Measurements from ENCODE around the gene LUC7L. TPM values are rescaled to one million over a fixed set of nuclear protein-coding genes. Genes with fewer than 3 reads are reported as not detected.
A peak's percentile ranks its signal among the peaks of the same experiment; 100 is the strongest.
"Not testable (repeated sequence)": the region's sequence is repeated elsewhere in the genome, so short reads cannot be mapped to it uniquely, and the experiment has no call there.

LUC7L gene
- polyA plus RNA-seq, 1 donor, result 168 TPM

DNA sequence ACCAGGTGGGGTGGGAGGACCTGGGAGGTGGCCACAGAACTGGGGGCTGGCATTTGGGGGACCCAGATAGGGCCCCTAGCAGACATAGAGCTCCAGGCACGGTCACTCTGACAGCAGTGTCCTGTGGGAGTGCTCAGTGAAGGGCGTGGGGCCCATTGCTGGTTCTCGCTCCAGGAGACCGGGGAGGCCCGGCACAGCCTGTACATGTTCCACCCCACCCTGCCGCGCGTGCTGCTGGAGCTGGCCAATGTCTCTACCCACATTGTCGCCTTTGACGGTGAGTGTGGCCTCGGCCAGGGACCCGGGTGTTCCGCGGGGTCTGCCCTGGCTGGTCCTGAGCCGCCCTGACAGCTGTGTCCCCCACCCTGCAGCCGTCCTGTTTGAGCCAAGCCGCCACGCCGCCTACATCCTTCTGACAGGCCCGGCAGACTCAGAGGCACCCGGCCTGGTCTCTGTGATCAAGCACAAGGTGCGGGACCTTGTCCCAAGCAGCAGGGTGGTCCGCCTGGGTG is 35.2 kb upstream of the LUC7L start:
- no peak for DNase-seq

DNA sequence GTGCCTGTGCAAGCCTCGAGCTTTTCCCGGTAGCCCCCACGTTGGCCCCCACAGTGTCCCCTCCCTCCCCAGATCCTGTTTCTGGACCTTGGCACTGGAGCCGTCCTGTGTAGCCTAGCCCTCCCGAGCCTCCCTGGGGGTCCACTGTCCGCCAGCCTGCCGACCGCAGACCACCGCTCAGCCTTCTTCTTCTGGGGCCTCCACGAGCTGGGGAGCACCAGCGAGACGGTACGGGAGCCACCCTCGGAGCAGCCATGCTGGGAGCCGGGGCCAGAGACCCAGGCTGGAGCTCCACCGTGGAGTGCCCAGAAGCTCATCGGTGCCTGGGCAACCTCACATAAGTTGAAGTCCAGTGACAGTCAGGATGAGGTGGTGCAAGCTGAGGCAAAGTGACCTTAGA is 34.7 kb upstream of the LUC7L start:
- no peak for DNase-seq

DNA sequence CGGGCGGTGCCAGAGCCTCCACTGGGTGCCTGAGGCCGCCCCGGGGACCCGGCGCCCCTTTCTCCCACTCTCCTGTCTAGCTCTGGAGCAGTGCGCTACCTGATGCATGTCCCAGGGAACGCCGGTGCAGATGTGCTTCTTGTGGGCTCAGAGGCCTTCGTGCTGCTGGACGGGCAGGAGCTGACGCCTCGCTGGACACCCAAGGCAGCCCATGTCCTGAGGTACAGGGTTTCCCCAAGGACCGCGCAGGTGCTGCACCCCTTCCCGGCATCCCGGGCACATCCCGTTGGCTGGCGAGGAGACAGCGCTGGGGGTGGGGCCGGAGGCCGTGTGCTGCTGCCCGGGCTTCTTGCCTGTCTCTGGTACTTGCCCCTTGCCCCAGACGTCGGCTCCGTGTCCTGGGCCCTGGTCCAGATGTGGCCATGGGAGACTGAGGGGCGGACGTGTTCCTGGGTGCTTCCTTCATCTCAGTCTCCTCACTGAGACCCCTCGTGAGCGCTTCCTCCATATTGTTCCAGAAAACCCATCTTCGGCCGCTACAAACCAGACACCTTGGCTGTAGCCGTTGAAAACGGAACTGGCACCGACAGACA is 34.0 kb upstream of the LUC7L start:
- DNase-seq, result no peak

DNA sequence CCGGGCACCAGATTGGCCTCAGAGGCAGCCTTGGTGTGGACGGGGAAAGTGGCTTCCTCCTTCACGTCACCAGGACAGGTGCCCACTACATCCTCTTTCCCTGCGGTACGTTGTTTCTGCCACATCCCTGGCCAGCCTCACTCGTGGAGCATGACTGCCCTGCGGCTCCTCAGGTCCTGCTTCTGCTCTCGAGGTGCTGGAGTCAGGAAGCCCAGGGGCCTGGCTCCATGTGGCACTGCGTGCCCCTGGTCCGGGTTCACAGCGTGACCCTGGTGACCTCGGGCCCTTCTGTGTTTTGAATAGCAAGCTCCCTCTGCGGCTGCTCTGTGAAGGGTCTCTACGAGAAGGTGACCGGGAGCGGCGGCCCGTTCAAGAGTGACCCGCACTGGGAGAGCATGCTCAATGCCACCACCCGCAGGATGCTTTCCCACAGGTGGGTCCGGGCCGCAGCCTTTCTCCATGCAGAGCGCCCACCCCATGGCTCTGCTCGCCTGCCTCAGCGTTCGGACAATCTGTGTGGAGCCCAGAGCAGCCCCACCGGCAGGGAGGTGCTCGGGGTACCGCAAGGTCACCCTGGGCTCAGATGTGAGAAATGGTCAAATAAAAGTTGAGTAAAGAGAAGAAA is 33.0 kb upstream of the LUC7L start:
- DNase-seq, result no peak

DNA sequence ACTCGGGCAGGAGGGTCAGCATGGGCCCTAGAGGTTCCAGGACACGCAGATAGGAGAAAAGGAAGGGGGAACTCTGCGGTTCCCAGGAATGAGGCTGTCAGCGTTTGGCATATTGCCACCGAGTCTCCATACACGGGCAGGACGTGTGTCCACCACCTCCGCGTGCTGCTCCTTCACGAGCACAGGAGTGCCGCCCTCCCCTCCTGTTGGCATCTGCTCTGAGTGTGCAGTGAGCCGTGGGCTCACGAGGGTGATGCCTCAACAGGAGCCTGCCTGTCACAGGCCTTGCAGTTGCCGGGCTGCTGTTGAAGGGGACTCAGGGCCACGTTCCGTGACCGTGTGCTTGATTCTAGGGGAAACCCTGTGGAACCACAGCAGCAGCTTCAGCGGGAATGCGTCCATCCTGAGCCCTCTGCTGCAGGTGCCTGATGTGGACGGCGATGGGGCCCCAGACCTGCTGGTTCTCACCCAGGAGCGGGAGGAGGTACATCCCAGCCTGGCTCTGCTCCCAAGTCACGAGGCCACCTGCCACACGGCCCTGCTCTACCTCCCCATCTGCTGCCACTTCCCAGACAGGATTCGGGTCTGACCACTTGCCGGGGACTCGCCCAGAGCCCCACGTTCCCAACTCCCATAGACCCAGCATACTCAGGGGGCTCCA is 31.9 kb upstream of the LUC7L start:
- DNase-seq, result no peak

DNA sequence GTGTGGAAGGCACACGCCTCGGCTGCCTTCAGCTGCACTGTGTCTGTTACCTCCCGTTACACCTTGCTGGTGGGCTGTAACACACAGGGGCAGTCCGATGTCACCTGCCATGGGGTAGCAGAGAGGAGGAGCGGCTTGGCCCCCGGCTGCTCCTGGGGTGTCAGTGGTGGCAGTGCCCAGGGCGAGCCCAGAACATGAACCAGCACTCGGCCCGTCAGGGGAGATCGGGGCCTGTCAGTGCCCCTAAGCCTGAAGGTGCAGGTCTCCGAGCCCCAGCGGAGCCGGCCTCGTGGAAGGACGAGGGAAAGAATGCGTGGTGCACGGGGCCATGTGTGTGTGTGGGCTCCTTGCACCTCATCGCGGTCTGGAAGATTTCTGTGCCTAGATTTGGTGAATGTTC is 31.1 kb upstream of the LUC7L start:
- DNase-seq, result no peak

DNA sequence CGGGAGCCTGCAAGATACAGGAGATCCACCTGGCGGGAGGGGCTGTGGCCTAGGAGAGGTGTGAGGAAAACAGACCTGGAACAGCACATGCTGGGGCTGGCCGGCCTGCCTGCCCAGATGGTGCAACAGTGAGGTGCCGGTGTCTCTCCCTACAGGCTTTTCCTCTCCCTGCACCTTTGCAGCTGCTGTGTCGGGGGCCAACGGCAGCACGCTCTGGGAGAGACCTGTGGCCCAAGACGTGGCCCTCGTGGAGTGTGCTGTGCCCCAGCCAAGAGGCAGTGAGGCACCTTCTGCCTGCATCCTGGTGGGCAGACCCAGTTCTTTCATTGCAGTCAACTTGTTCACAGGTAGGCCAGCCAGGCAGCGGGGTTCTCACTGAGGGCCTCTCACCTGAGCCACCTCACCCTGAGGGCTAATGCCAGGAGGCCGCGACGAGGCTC is 30.6 kb upstream of the LUC7L start:
- DNase-seq, result no peak

DNA sequence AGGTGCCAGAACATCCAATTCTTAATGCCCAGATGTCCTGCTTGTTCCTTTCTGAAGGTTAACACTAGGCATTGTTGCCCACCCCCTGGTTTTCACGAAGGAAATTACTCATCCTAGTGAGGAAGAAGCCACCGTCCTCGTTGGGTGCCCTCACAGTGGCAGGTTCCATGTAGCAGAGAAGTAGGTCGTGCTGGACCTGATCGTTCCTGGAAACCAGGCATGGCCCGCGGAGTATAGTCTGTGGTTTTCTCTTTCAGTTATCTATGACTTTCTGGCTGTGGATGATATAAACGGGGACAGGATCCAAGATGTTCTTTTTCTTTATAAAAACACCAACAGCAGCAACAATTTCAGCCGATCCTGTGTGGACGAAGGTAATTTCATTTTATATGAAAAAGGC is 30.0 kb upstream of the LUC7L start:
- no peak for DNase-seq

DNA sequence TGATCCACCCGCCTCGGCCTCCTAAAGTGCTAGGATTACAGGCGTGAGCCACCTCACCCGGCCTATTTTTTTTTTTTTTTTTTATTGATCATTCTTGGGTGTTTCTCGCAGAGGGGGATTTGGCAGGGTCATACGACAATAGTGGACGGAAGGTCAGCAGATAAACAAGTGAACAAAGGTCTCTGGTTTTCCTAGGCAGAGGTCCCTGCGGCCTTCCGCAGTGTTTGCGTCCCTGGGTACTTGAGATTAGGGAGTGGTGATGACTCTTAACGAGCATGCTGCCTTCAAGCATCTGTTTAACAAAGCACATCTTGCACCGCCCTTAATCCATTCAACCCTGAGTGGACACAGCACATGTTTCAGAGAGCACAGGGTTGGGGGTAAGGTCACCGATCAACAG is 28.8 kb upstream of the LUC7L start:
- not testable (repeated sequence) for DNase-seq

DNA sequence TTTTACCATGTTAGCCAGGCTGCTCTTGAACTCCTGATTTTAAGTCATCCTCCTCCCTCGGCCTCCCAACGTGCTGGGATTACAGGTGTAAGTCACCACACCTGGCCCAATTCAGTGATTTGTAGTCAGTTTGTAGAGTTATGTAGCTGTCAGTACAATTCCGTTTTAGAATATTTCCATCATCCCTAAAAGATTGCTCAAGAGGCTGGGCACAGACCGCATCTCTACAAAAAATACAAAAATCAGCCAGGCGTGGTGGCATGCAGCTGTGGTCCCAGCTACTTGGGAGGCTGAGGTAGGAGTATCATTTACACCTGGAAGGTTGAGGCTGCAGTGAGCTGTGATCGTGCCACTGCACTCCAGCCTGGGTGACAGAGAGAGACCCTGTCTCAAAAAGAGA is 25.9 kb upstream of the LUC7L start:
- no peak for DNase-seq

DNA sequence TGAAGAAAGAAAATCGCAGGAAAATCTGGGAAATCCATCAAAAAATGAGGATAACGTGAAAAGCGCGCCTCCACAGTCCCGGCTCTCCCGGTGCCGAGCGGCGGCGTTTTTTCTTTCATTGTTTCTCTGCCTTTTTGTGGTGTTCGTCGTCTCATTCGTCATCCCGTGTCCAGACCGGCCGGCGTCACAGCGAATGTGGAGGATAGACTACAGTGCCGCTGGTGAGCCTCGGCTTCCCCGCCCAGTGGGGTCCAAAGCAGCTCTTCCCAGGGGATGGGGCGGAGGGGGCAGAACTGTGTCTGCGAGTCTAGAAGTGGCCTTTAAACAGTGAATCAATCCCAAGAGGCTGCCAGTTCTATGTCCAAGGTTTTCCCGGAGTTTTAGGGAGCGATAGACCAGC is 25.2 kb upstream of the LUC7L start:
- DNase-seq, result no peak

DNA sequence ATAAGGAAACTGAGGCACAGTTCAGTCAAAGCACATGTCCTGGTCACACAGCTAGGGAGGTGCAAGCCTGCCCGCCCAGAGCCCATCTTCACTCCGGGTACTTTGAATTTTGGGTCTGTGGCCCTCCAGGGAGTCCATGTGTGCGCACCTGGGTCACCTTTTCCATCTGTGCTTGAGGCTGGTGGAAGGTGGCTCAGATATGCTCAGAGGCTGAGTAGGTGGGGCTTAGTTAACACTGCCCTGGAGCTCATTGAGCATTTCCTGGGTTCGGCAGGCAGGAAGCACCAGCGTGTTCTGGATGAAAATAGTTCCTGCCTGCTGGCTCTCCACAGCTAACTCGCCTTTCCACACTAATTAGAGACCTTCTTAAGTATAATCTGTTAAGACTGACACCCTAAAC is 24.6 kb upstream of the LUC7L start:
- no peak for DNase-seq

DNA sequence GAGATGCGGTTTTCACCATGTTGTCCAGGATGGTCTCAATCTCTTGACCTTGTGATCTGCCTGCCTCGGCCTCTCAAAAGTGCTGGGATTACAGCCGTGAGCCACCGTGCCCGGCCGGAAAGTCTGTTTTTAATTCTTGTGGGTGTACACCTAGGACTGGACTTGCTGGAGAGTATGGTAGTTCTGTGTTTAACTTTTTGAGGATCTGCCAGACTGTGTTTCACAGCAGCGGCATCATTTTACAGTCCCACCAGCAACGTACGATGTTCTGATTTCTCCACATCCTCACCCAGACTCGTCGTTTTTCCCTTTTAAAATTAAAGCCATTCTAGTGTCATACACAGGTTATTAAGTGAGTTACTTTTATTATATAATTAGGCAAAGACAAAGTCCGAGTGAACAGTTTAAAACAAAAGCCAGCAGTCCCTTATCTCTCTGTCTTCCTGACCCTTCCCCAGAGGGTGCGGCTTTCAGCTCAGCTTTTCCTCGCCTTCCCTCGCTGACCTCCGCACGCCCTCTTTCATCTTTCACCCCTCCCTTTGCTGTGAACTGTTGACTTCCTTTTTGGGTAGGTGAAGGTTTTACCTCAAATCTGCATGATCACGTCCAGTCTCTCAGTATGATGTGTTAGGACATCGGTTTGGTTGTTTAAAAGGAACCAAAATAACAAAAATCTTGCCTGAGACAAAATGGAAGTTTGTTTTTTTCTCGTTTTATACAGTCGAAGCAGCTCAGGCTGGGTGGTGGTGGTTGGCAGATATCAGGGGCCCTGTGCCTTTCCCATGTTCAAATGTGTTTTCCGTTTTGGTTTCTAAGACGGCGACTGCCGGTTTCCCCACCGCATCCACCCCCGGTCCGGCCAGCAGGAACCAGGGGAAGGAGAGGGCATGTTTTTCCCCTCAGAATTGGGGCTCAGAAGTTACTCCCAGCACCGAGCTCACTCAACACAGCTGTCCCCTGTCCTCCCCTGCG is 23.4 kb upstream of the LUC7L start:
- DNase-seq, result no peak

DNA sequence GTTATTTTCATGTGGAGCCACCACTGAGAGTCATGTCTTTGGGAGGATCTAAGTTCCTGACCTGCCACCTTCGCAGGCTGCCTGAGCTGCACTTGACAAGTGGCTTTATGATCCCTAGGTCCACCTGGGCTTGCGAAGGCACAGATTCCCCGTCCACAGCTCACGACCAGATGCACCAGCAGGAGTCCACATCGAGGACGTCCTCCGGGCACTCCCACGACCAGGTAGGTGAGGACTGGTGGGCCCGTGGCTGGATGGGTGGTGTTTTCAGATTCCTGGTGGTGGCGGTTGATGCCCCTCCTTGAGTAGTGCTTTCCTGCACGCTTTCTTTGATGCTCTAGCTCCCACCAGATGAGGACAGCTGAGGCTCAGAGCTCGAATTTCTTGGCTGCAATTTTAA is 20.2 kb upstream of the LUC7L start:
- DNase-seq, result no peak

DNA sequence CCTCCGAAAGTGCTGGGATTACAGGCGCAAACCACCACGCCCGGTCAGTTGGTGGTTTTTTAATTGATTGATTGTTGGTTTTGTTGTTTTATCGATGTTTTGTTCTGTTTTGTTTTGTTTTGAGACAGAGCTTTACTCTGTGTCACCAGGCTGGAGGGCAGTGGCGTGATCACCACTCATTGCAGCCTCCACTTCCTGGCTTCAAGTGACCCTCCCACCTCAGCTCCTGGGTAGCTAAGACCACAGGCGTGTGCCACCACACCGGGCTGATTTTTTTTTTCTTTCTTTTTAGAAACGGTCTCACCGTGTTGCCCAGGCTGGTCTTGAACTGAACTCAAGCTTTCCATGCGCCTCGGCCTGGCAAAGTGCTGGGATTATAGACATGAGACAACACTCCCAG is 17.8 kb upstream of the LUC7L start:
- DNase-seq, result no peak

DNA sequence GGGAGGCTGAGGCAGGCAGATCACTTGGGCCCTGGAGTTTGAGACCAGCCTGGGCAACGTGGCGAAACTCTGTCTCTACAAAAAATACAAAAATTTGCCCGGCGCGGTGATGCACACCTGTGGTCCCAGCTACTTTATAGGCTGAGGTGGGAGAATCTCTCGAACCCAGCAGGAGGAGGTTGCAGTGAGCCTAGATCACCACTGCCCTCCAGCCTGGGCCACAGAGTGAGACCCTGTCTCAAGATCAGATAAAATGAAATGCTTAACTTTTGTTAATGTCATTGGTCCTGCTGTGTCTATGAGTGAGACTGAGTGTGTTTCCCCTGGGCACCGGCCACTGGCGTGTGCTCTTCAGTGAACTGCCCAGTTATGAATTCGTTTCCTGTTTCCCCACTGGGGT is 15.9 kb upstream of the LUC7L start:
- DNase-seq, result no peak

DNA sequence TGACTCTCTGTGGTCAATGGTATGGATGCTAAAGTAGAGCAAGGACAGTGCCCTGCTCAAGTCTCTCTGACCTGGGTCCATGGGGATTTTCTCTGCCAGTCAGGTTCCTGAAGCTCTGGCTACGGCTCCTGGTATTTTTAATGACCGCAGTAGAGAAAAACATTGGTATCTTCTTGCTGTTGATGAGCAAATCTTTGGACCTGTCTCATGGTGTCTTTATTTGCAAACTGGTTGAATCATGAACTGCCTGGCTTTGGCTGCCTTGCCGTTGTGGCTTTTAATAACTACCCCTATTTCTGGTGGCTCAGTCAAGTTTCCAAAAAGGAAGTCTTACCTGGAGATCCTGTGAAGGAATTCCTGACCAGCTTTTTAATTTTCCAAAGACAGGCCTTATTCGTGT is 14.1 kb upstream of the LUC7L start:
- no peak for DNase-seq

DNA sequence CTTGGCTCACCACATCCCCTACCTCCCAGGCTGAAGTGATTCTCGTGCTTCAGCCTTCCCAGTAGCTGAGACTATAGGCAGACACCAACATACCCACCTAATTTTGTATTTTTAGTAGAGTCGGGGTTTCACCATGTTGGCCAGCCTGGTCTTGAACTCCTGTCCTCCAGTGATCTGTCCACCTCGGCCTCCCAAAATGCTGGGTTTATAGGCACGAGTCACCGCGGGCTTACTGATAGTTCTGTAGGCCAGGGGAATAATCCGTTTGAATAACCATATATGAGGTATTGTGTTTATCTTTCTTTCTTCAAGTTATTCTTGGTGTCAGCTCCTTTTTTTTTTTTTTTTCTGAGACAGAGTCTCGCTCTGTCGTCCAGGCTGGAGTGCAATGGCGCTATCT is 13.0 kb upstream of the LUC7L start:
- no peak for DNase-seq

DNA sequence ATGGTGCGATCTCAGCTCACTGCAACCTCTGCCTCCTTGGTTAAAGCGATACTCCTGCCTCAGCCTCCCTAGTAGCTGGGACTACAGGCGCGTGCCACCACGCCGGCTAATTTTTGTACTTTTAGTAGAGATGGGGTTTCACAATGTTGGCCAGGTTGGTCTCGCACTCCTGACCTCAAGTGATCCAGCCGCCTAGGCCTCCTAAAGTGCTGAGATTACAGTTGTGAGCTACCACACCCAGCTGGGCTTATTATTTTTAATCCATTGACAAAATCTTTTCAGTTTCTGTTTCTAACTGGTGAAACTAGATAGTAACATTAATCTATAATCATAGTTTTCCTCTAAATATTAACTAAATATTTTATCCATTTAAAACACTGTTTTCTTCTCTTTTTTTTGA is 11.3 kb upstream of the LUC7L start:
- DNase-seq, result no peak

DNA sequence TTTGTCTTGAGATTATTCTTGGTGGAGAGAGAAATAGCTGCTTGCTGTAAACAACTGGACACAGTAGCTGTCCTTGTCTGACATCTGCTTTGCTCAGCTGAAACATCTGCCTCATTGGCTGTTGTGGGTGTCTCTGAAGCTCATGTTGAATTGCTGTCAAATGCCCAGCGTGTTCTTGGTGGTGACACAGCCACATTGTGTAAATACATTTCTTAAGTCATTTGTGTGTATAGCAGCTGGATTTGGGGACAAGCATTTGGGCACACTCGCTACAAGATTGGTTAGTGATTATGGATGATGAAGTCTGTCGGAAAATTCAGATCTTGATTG is 10.7 kb upstream of the LUC7L start:
- no peak for DNase-seq

DNA sequence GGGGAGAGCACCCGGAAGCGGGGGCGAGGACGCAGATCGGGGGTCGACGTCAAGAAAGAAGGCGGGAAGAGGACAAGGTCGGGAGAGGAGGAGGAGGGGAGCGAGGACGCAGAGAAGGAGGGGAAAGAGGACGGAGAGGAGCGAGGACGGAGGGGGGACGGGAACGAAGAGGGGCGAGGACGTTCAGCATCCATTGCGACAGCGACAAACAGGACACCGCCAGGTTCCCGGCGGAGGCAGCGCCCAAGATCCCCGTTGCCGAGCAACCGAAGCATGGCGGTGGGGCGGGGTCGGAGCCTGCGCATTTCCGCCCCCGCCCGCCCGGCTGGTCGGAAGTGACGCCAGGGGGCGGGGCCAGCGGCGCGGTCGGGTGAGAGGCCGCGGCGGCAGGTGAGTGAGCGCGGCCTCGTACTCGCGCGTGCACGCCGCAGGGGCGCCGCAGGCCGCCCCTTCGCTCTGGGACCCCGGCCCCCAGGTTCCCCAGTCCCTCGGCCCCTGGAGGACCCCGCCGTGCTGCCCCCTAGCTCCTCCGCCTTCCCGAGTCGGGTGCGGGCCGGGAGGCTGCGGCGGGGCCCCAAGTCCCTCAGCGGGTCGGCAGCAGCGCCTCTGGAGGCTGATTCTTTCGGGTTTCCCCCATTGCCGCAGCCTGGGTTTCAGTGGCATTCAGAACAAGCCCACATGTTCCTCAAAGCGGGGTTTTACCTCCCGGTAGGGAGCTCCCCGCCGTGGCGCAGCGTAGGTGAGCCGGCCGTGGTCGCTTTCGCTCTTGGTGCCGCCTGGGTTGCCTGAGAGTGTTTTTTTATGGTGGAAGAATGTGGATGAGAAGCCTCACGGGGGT is 5.4 kb upstream of the LUC7L start, which contains the start of gene FAM234A:
Gene FAM234A (plus strand): TSS at position 354 of the 838 bp plus-strand sequence. CDS start 19,593 bp downstream, outside the sequence.
- peak; percentile 93 for DNase-seq

DNA sequence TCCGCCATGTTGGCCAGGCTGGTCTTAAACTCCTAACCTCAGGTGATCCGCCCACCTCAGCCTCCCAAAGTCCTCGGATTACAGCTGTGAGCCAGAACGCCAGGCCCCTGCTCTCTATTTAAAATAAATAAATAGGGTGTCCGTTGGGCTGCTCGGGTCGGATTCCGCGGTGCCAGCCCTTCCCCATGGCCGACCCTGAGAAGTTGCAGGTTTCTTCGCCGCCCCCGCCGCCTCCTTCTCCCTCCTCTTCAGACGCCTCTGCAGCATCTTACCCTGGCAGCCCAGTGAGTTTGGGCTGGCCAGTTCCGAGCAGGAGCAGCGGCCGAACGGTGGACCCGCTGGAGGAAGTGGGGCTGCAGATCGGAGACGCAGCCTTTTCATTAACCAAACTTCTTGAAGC is 1.7 kb upstream of the LUC7L start:
- no peak for DNase-seq
